NCI-H2107 treated with DMSO at 0.1 percent for 48 hours (cell line): ENCODE results near the gene WDR88.
"Not testable (repeated sequence)": the region's sequence is repeated elsewhere in the genome, so short reads cannot be mapped to it uniquely, and the experiment has no call there.

Experiments
- DNase-seq: peaks from one replicate; lab custom pipeline; 2025; ENCODE audit not compliant: unreplicated experiment; lab: John Stamatoyannopoulos, UW

WDR88 gene

GRCh38 chr19:33210266-33210940 is 78.5 kb downstream of the WDR88 start:
- no peak for DNase-seq

GRCh38 chr19:33211794-33212435 is 80.0 kb downstream of the WDR88 start:
- DNase-seq, result no peak

- DNase-seq, result no peak
These were observed 80.7 kb downstream of the WDR88 start for GRCh38 chr19:33212436-33213172.

GRCh38 chr19:33214596-33214995 is 82.7 kb downstream of the WDR88 start:
- no peak for DNase-seq

- no peak for DNase-seq
These were observed 83.7 kb downstream of the WDR88 start for GRCh38 chr19:33215438-33216197.

- DNase-seq, result no peak
These were observed 84.4 kb downstream of the WDR88 start for GRCh38 chr19:33216198-33216830.

- no peak for DNase-seq
These were observed 86.0 kb downstream of the WDR88 start for GRCh38 chr19:33217881-33218280.

- no peak for DNase-seq
These were observed 87.4 kb downstream of the WDR88 start for GRCh38 chr19:33219261-33219815.

- DNase-seq, result no peak
These were observed 88.2 kb downstream of the WDR88 start for GRCh38 chr19:33220115-33220514.

- no peak for DNase-seq
These were observed 88.8 kb downstream of the WDR88 start for GRCh38 chr19:33220735-33221134.

GRCh38 chr19:33221638-33222037 is 89.7 kb downstream of the WDR88 start:
- no peak for DNase-seq

- DNase-seq, result not testable (repeated sequence)
These were observed 90.3 kb downstream of the WDR88 start for GRCh38 chr19:33222255-33222654.

GRCh38 chr19:33224694-33225457 is 93.0 kb downstream of the WDR88 start:
- no peak for DNase-seq
